AG09319 (cell line): ENCODE data around the gene CHRNA4.

ENCODE experiments used
- DNase-seq: peaks from one replicate; pipeline ENCODE4 v3.0.0-alpha.2; 2010; ENCODE audit warnings: low read depth; ENCODE audit errors: extremely low read depth
- CTCF ChIP-seq: IDR thresholded peaks from 2 replicates; pipeline ENCODE4 v1.5.1; 2011; ENCODE audit warnings: low read depth, mild to moderate bottlenecking, inconsistent platforms, low read length, moderate library complexity

Gene CHRNA4

GRCh38 chr20:63305393-63305792 lies 55.8 kb downstream of the CHRNA4 start:
- no peak for DNase-seq
- no peak for TF ChIP-seq CTCF

GRCh38 chr20:63303095-63303666 lies 58.0 kb downstream of the CHRNA4 start:
- DNase-seq = no peak
- TF ChIP-seq CTCF = no peak

- TF ChIP-seq CTCF = no peak
- no peak for DNase-seq
Measured at GRCh38 chr20:63301671-63302070, 59.5 kb downstream of the CHRNA4 start.

DNA sequence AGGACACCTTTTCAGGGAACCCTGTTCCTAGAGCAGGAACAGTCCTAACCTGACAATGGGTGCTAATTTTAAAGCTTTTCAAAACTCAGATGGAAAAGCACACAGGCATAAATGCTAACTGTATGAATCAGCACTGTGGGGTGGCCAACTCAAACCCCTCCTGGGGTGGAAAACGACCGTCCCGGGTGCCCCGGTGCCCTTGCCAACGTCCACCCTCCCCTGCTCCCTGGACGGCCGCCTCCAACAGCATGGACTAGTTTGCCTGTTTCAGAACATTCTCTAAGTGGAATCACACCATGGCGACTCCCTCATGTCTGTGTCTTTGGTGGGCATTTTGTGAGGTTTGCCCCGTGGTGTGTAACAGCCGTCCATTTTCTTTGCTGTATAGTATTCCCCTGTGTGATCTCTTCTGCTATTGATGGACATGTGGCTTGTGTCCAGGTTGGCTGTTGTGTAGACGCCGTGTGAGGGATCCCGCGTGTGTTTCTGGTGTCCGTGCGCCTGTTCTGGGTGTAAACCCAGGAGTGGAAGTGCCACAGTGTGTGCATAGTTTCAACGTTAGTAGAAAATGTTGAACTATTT lies 62.3 kb downstream of the CHRNA4 start:
- no peak for DNase-seq
- TF ChIP-seq CTCF = no peak

DNA sequence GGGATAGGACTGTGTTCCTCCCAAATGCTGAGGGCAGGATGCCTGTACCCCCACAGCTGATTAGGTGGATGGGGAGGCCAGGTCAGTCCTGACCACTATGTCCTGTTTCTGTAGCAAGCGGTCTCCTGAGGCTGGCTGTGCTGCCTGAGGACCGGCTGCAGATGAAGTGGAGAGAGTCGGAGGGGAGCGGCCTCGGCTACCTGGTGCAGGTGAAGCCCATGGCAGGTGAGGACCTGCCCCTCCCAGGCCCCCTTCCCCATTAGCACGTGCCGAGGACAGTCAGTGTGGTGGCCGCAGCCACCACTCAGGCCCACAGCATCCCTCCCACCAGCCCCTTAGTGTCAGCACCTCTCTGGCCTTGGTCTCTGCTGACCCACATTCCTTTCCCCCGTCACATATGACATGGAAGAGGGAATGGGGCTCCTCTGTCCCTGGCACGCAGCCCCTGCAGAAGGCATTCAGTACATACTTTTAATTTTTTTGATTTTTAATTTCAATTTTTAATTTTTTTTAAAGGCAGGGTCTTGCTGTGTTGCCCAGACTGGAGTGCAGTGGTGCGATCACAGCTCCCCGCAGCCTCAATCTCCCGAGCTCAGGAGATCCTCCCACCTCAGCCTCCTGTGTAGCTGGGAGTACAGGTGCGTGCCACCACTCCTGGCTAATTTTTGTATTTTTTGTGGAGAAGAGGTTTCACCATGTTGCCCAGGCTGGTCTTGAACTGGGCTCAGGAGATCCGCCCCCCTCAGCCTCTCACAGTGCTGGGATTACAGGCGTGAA lies 63.2 kb downstream of the CHRNA4 start:
- DNase-seq = no peak
- TF ChIP-seq CTCF = no peak

DNA sequence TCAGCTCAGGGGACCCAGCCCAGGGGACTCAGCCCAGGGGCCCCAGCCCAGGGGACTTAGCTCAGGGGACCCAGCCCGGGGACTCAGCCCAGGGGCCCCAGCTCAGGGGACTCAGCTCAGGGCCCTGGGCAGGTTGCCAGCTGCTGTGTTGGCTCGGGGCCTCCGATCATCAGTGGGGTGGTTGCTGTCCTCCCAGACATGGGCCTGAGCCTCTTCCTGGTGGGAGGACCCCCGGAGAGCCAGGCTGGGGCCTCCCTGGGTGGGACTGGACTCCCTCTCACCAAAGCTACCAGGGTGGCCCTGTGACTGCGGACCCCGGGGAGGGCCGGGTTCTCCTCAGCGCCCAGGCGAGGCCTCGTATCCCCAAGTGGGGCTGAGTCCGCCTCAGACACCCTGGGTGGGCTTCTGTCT lies 63.8 kb downstream of the CHRNA4 start:
- no peak for TF ChIP-seq CTCF
- no peak for DNase-seq
